ENCODE results near the gene NEBL. TPM values are rescaled to one million over a fixed set of nuclear protein-coding genes. Genes with fewer than 3 reads are reported as not detected.

The NEBL gene
- polyA plus RNA-seq, 4 donors = 25.4 to 92.3 (median 88.0) TPM

- DNase-seq (ENCODE audit: low read depth in 4 of 4, low spot score in 3 of 4) = no peak
Measured at GRCh38 chr10:20871970-20872369, 25.1 kb downstream of the NEBL start.

- no peak for DNase-seq (ENCODE audit: low read depth in 4 of 4, low spot score in 3 of 4)
Measured at GRCh38 chr10:20870834-20871233, 26.3 kb downstream of the NEBL start.

DNA sequence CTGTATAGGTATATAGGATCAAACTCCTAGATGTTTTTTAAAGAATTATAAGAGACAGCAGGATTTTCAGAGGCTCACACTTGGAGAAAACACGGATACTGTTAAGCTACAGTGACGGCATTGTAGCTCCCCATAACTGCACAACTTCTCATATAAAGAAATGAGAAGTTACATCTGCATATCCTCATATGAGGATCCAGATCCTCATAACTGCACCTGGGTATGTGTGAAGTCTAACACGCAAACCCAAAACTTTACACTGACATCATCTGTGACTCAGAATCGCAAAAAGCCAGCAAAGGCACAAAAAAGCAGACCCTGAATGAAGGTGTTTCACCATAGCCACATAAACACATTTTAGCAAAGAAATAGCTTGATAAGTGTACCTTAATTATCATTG is 34.1 kb downstream of the NEBL start:
- DNase-seq (ENCODE audit: low read depth in 4 of 4, low spot score in 3 of 4) = no peak

- peak; percentile 12 to 27 (median 20) for DNase-seq (ENCODE audit: low read depth in 4 of 4, low spot score in 3 of 4)
Measured at GRCh38 chr10:20858292-20859124, 38.6 kb downstream of the NEBL start.

- DNase-seq (ENCODE audit: low read depth in 4 of 4, low spot score in 3 of 4) = no peak
Measured at GRCh38 chr10:20856484-20856883, 40.6 kb downstream of the NEBL start.

- peak in 2 of 4 donors; percentile 9 to 10 for DNase-seq (ENCODE audit: low read depth in 4 of 4, low spot score in 3 of 4)
Measured at GRCh38 chr10:20855398-20856038, 41.6 kb downstream of the NEBL start.

GRCh38 chr10:20853276-20853675 is 43.8 kb downstream of the NEBL start:
- no peak for DNase-seq (ENCODE audit: low read depth in 4 of 4, low spot score in 3 of 4)

DNA sequence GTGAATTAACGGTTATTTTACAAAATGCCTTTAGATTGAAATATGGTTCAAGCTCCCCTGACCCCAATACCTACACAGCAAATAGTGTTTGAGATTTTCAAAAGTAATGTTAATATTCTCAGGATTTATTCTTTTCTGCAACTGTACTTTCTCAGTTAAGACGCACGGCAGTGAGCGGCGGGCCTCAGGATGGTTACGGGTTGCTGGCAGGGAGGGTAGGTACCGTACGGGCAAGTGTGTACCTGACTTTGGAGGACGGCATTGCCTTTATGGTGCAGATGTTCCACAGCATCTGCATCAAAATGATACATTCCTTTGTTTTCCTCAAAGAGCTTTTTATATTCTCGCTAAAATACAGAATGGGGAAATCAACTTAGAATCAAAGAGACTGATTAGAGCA is 44.8 kb downstream of the NEBL start:
- DNase-seq (ENCODE audit: low read depth in 4 of 4, low spot score in 3 of 4) = no peak

- DNase-seq (ENCODE audit: low read depth in 4 of 4, low spot score in 3 of 4) = no peak
Measured at GRCh38 chr10:20847512-20847911, 49.6 kb downstream of the NEBL start.

DNA sequence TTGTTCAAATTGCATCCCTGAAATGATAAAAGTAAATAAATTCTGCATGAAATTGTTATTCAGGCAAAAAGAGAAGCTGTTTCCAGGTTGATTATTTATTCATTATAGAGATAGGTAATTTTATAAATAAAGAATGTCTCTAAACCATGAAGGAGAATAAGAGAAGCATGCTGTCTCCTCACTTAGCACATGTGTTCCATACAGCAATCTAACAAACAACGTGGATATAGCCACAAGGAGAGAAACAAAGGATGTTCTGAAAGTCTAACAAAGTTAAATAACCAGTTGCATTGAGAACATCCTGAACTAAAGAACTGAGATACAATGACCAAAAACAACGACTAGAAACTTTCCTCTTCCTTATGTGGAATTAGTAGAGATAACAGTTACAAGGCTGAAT is 50.8 kb downstream of the NEBL start:
- no peak for DNase-seq (ENCODE audit: low read depth in 4 of 4, low spot score in 3 of 4)

DNA sequence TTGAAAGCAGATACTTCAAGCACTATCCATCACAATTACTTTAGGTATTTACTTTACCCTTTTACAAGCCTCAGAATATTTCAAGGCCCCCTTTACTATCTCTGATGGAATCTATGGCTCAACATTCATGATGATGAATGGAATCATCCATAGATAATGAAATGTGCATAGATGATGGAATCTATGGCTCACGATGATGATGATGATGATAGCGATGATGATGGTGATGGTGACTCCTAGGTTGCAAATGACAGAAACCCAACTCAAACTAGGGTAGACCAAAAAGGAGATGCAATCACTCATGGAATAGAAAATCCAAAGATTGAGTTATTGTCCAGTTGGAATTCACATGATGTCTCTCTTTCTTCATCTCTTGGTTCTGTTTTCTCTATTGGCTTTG is 55.7 kb downstream of the NEBL start:
- DNase-seq (ENCODE audit: low read depth in 4 of 4, low spot score in 3 of 4) = no peak

DNA sequence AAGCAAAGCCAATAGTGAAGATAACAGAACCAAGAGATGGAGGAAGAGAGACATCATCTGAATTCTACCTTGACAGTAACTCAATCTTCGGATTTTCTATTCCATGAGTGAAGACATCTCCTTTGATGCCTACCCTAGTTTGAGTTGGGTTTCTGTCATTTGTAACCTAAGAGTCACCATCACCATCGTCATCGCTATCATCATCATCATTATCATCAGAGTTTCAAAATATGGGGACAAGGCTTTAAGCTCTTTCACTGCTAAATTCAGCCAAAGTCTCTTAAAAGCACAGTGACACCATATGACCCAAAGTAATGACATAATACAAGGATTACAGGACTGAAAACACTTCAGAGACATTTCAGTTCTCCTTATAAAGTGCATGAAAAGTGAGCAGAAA is 57.2 kb downstream of the NEBL start:
- DNase-seq (ENCODE audit: low read depth in 4 of 4, low spot score in 3 of 4) = no peak

DNA sequence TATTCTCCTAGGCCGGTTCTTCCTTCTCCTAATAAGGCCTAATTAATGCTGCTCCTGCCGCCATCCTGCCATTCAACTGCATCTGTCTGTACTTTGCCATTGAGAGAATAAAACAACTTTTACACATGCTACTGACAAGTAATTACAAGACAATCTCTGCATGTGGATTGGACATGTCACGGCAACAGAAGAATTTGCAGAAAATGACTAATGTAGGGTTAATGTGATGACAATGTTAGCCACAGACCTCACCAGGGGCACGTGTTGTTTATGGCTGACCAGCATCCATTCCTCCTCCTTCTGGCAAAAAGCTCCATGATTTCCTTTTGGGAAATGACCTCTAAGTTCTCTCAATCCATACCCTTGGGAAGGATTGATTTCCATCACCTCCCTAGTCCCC is 58.0 kb downstream of the NEBL start:
- DNase-seq (ENCODE audit: low read depth in 4 of 4, low spot score in 3 of 4) = no peak

DNA sequence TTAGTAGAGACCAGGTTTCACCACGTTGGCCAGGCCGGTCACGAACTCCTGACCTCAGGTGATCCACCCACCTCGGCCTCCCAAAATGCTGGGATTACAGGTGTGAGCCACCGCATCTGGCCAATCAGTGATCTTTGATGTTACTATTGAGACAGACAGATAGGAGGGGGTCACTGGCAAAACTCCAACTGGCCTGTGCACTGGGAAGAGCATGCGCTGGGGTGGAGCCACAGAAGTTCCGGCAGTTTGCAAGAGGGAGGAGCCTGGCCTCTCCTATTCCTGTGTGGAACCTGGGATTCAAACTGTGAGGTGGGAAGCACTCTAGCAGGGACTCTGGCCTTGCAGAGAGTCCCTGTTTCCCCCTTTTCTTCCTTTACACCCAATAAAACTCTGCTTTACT is 60.7 kb downstream of the NEBL start:
- no peak for DNase-seq (ENCODE audit: low read depth in 4 of 4, low spot score in 3 of 4)

- DNase-seq (ENCODE audit: low read depth in 4 of 4, low spot score in 3 of 4) = no peak
Measured at GRCh38 chr10:20835335-20835734, 61.8 kb downstream of the NEBL start.

GRCh38 chr10:20834825-20835224 is 62.3 kb downstream of the NEBL start:
- no peak for DNase-seq (ENCODE audit: low read depth in 4 of 4, low spot score in 3 of 4)

- DNase-seq (ENCODE audit: low read depth in 4 of 4, low spot score in 3 of 4) = no peak
Measured at GRCh38 chr10:20822825-20823224, 74.3 kb downstream of the NEBL start.

DNA sequence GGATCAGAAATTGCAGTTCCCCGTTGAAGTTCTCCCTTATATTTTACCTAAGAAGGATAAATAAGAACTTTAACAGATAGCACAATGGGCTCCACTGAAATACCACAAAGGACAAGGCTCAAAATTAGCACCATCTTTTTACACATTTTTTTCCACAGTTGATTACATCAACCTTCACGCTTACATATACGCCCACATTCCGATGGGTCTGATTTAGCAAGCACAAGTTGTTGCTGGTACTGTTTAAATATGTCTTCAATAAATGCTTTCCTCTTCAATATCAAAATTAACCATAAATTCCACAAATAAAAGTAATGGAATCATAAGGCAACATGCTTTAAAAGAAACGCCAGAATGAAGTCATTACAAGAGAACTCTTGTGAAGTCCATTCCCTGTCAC is 79.5 kb downstream of the NEBL start:
- DNase-seq (ENCODE audit: low read depth in 4 of 4, low spot score in 3 of 4) = no peak

- DNase-seq (ENCODE audit: low read depth in 4 of 4, low spot score in 3 of 4) = no peak
Measured at GRCh38 chr10:20817116-20817515, 80.0 kb downstream of the NEBL start.

DNA sequence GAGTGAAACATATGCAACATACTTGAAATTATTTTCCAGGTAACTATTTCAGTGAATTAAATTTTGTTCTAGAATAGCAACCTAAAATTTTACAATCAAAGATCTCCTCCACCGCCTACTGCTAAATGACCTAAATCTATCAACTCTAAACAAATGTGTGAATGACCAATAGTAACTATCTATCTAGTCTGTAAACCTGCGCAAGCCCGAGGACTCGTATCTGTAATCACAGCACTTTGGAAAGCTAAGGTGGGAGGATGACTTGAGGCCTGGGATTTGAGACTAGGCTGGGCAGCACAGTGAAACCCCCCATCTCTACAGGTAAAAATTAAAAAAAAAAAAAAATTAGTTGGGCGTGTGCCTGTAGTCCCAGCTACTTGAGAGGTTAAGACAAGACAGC is 83.0 kb downstream of the NEBL start:
- no peak for DNase-seq (ENCODE audit: low read depth in 4 of 4, low spot score in 3 of 4)

DNA sequence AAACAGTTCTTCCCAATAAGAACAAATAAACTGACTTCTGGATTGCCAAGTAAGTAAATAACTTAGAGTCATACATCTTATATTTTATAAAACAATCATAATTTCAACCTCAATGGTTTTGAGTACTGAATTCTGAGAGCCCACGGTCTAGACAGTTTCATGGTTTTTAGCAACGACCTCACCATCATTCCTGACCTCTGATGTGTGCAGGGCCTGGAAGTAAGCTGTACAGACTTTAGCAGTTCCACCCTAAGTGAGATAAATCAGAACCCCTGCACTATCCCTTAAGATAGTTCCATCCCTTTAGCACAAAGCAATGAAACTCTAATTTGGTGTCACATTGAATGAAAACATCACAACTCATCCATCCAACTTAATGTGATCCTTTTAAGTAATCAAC is 86.0 kb downstream of the NEBL start:
- DNase-seq (ENCODE audit: low read depth in 4 of 4, low spot score in 3 of 4) = no peak

DNA sequence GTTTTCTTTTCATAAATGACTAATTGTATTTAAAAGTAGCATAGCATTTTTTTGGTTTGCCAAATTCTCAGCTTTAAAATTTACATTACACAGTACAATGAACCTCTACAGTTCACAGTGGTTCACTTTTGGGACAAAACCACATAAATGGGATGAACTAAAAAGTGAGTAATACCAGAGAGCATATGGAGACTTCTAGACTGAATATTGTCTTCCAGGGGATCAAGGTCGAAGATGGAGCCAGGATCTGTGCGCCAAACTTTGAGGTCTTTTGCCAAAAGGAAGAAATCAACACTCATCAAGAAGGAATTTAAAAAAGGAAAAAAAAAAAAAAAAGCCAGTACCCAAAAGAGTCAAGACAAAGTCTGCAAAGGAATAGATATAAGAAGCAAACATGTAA is 87.5 kb downstream of the NEBL start:
- no peak for DNase-seq (ENCODE audit: low read depth in 4 of 4, low spot score in 3 of 4)

Measured in left renal pelvis (tissue), 4 donors.